Astrocyte (in vitro differentiated cells and primary cell): Measurements from ENCODE around the gene CCHCR1.

ENCODE experiments used
- EZH2 ChIP-seq: IDR thresholded peaks from 2 replicates; pipeline ENCODE4 v1.6.1; 2012; ENCODE audit warnings: mild to moderate bottlenecking, low read length, inconsistent platforms; ENCODE audit not compliant: insufficient read depth
- TF ChIP-seq, protein P1 (sequence below): IDR thresholded peaks from 2 replicates; pipeline ENCODE4 v1.5.1; 2011; ENCODE audit warnings: low read depth, mild to moderate bottlenecking, inconsistent platforms, low read length, moderate library complexity; ENCODE audit not compliant: insufficient read depth

DNA sequence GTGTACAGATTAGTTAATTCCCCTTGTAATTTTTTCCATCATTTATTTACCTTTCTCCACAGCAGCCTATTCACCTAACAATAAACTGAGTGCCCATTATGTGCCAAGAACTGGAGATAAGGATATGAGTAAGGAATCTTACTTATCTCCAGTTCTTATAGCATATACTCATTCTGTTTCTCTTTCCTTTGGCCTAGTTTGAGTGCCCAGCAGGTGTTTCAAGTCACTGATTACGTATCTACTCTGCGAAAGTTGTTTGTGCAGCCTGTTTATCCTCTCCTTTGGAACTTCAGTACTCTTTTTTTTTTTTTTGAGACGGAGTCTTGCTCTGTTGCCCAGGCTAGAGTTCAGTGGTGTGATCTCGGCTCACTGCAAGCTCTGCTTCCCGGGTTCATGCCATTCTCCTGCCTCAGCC, 30.2 kb upstream of the CCHCR1 start:
- TF ChIP-seq, protein P1, sequence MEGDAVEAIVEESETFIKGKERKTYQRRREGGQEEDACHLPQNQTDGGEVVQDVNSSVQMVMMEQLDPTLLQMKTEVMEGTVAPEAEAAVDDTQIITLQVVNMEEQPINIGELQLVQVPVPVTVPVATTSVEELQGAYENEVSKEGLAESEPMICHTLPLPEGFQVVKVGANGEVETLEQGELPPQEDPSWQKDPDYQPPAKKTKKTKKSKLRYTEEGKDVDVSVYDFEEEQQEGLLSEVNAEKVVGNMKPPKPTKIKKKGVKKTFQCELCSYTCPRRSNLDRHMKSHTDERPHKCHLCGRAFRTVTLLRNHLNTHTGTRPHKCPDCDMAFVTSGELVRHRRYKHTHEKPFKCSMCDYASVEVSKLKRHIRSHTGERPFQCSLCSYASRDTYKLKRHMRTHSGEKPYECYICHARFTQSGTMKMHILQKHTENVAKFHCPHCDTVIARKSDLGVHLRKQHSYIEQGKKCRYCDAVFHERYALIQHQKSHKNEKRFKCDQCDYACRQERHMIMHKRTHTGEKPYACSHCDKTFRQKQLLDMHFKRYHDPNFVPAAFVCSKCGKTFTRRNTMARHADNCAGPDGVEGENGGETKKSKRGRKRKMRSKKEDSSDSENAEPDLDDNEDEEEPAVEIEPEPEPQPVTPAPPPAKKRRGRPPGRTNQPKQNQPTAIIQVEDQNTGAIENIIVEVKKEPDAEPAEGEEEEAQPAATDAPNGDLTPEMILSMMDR, result no peak
- TF ChIP-seq EZH2, result no peak
